Neutrophil (primary cell): Measurements from ENCODE around the gene CCDC192.

Experiments
- H3K27ac ChIP-seq: fragments of 200-600 bp; sonication (generic); 2 replicates; pipeline ENCODE4 v1.5.1; 2016; ENCODE audit warnings: mild to moderate bottlenecking, moderate library complexity
- H3K27me3 ChIP-seq: fragments of 200-600 bp; sonication (generic); 2 replicates; pipeline ENCODE4 v1.6.0; 2016; ENCODE audit warnings: mild to moderate bottlenecking
- H3K36me3 ChIP-seq: fragments of 200-600 bp; sonication (generic); 2 replicates; pipeline ENCODE4 v1.5.1; 2017
- H3K4me1 ChIP-seq, 2 experiments: fragments of 200-600 bp in 1 of 2; sonication (generic) in 1 of 2; 1 replicate in 1 of 2; 2 replicates in 1 of 2; pipeline versions ENCODE4 v1.5.1 to v1.6.1; 2013 to 2016; ENCODE audit warnings: low read depth in 1 of 2, low read length in 1 of 2, mild to moderate bottlenecking in 1 of 2, moderate library complexity in 1 of 2; ENCODE audit not compliant: control insufficient read depth in 1 of 2, insufficient read depth in 1 of 2
- H3K4me3 ChIP-seq, 2 experiments: fragments of 200-600 bp in 1 of 2; sonication (generic) in 1 of 2; 1 replicate in 1 of 2; 2 replicates in 1 of 2; pipeline ENCODE4 v1.5.1; 2013 to 2016; ENCODE audit warnings: low read depth in 1 of 2, low read length in 1 of 2, mild to moderate bottlenecking in 1 of 2, moderate library complexity in 1 of 2
- H3K9me3 ChIP-seq: fragments of 200-600 bp; sonication (generic); 2 replicates; pipeline ENCODE4 v1.5.1; 2016
- CTCF ChIP-seq: fragments of 200-600 bp; sonication (generic); IDR thresholded peaks from 2 replicates; pipeline ENCODE4 v1.5.1; 2016; ENCODE audit warnings: antibody characterized with exemption

Gene CCDC192

GRCh38 chr5:127899214-127899610, 196.0 kb downstream of the CCDC192 start:
- TF ChIP-seq CTCF: no peak
- no peaks in the 10 kb centered on the region for H3K9me3 ChIP-seq
- no peaks in the 10 kb centered on the region for H3K4me1 ChIP-seq
- no peaks in the 10 kb centered on the region for H3K27me3 ChIP-seq
- H3K4me3 ChIP-seq: no peak overlapping the region
- no peak overlapping the region for H3K27ac ChIP-seq
- H3K36me3 ChIP-seq: no peaks in the 10 kb centered on the region

- Histone ChIP-seq H3K27ac (no peak overlapping the region), H3K27me3 (no peaks in the 10 kb centered on the region), H3K4me1 (no peaks in the 10 kb centered on the region), H3K36me3 (no peaks in the 10 kb centered on the region), H3K9me3 (no peaks in the 10 kb centered on the region), H3K4me3 (no peak overlapping the region)
- TF ChIP-seq CTCF: no peak
Observed at GRCh38 chr5:127906562-127907204, 203.5 kb downstream of the CCDC192 start.

GRCh38 chr5:127907907-127908306, 204.7 kb downstream of the CCDC192 start:
- Histone ChIP-seq H3K4me1 (no peaks in the 10 kb centered on the region), H3K4me3 (no peak overlapping the region), H3K36me3 (no peaks in the 10 kb centered on the region), H3K27me3 (no peaks in the 10 kb centered on the region), H3K27ac (no peak overlapping the region), H3K9me3 (no peaks in the 10 kb centered on the region)
- no peak for TF ChIP-seq CTCF

- H3K36me3 ChIP-seq: no peaks in the 10 kb centered on the region
- no peak overlapping the region for H3K27ac ChIP-seq
- TF ChIP-seq CTCF: no peak
- no peak overlapping the region for H3K4me3 ChIP-seq
- no peaks in the 10 kb centered on the region for H3K27me3 ChIP-seq
- no peaks in the 10 kb centered on the region for H3K9me3 ChIP-seq
- H3K4me1 ChIP-seq: no peaks in the 10 kb centered on the region
Observed at GRCh38 chr5:127909066-127909465, 205.9 kb downstream of the CCDC192 start.

DNA sequence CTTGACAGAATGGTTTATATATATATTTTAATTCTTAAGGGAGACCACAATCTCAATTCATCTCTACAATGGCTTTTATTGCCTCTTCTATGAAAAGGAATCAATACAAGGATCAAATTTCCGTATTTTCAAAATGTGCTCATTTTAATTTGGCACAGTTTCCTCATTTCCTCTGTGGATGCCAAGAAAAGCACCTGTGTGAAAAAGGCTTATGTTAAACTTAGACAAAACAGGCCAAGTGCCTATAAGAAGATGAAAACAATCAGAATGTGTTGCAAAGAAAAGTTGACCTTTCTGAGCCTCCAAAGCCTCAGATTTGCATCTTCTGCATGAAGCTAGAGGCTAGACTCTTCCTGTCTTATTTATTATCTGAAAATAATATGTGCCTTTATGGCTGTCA, 206.6 kb downstream of the CCDC192 start:
- no peaks in the 10 kb centered on the region for H3K36me3 ChIP-seq
- H3K9me3 ChIP-seq: no peaks in the 10 kb centered on the region
- H3K27ac ChIP-seq: no peak overlapping the region
- TF ChIP-seq CTCF: no peak
- no peak overlapping the region for H3K4me3 ChIP-seq
- no peaks in the 10 kb centered on the region for H3K4me1 ChIP-seq
- no peaks in the 10 kb centered on the region for H3K27me3 ChIP-seq
